Cortex of kidney (tissue), 1 donor: ENCODE results near the gene MYOF.
"Not testable (repeated sequence)": the region's sequence is repeated elsewhere in the genome, so short reads cannot be mapped to it uniquely, and the experiment has no call there.

Experiments used
- DNase-seq: peaks from one replicate; lab custom pipeline; 2025; lab: John Stamatoyannopoulos, UW

The MYOF gene

DNA sequence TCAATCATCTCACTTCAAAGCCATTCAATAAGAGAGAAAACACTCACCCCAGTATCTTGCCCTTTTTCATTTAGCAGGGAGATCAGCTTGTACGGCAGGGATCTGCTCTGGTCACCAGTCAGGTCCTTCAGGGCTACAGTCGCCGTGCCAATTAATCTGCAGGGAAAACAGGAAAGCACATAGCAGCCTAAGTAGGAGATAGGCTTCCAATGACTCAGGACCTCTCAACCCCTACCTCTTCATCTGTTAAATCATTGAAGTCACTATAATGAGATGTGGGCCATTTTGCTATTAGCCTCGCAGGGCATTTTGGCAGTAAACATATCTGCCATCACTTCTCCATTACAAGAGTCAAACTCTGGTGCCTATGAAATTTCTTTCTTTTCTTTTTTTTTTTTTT, 50.8 kb downstream of the MYOF start:
- no peak for DNase-seq

DNA sequence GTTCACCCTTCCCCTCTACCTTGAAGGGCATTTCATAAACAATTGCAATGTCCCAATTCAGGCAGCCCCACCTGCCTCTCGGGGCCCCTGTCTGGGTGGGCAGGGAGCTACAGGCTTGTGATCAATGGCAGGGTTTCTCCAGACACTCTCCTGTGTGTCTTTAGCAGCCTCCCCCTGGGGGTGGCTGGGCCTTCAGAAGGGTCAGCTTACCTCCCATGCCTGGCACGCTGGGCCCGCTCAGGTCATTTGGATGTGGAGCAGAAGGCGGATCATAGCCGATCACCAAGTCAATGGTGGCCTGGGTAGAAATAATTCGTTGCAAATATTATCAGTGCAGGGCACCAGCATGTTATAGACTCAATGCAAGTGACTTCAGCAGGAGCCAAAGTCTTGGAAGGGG, 56.3 kb downstream of the MYOF start:
- DNase-seq, result no peak

DNA sequence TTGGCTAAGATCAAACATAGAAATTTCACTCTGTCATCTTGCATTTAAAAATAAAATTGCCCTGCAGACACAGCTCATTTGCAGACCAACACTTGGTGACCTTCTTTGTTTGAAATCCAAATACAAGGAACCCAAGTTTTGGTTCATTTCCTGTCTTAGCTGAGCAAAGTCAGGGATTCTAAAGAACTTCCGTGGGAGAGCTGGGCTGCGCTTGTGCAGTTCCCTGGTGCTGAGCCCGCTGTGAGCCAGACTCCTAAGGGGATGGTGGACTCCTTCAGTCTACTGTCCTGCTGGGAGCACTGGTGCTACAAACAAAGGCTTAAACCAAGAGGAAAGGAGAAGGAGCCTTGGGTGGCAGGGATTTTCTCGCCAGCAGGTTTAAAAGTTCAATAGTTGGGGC, 60.0 kb downstream of the MYOF start:
- DNase-seq, result no peak

DNA sequence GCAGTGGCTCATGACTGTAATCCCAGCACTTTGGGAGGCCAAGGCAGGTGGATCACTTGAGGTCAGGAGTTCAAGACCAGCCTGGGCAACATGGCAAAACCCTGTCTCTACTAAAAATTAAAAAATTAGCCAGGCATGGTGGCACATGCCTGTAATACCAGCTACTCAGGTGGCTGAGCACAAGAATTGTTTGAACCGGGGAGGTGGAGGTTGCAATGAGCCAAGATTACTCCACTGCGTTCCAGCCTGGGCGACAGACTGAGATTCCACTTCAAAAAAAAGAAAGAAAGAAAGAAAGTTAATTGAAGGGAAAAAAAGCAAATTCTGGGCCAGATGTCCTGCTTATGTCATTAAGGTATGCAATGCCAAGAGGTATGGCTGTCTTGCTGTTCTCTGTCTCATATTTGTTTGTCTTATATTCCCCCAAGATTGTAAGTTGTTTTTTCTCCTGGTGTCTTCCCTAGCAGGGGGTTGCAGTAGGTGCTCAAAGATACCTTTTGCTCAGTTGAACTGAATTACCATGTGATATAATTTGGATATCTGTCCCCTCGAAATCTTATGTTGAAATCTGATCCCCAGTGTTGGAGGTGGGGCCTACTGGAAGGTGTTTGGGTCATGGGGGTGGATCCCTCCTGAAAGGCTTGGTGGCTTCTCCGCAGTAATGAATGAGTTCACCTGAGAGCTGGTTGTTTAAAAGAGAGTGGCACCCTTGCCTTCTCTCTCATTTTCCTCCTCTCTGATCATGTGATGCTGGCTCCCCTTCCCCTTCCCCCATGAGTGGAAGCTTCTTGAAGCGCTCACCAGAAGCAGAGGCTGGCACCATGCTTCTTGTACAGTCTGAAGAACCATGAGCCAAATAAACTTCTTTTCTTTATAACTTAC, 60.9 kb downstream of the MYOF start:
- DNase-seq, result no peak

DNA sequence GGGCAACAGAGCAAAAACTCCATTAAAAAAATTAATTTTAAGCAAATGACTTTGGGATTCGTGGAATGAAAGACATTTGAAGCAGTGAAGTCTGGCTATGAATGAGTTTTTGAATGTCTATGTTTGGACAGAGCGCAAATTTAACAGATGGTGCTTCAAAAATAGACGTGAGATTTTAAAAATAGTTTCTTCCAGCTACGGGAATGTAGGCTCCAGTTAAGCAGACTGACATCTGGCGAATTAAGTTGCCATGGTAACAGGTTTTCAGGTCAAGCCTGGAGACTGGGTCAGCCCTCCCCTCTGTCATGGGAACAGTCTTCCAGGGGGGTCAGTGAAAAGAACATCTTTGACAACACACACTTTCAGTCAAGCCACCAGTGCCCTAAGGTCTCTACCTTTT, 62.0 kb downstream of the MYOF start:
- DNase-seq, result no peak

DNA sequence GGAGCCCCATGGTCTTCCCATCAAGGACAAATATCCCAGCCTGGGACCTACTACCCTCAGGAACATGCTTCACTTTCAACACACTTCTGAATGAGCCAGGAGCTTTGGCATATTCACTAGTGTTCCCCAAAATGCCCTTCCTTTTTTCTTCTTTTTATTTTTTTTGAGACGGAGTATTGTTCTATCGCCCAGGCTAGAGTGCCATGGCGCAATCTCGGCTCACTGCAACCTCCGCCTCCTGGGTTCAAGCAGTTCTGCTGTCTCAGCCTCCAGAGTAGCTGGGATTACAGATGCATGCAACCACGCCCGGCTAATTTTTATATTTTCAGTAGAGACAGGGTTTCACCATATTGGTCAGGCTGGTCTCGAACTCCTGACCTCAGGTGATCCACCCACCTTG, 63.1 kb downstream of the MYOF start:
- not testable (repeated sequence) for DNase-seq

DNA sequence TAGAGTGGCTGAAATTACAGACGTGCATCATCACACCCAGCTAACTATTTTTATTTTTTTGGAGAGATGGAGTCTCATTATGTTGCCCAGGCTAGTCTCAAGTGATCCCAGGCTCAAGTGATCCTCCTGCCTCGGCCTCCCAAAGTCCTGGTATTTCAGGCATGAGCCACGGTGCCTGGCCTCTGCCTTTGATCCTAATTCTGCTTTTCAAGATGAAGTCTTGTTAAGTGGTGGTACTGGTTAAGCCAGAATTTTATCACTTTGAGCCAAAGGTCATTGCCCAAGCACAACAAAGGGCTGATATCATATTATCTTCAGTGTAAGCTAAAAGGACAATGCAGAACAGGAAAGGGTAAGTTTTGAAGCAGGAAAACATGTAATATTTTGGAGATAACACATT, 64.2 kb downstream of the MYOF start:
- no peak for DNase-seq

DNA sequence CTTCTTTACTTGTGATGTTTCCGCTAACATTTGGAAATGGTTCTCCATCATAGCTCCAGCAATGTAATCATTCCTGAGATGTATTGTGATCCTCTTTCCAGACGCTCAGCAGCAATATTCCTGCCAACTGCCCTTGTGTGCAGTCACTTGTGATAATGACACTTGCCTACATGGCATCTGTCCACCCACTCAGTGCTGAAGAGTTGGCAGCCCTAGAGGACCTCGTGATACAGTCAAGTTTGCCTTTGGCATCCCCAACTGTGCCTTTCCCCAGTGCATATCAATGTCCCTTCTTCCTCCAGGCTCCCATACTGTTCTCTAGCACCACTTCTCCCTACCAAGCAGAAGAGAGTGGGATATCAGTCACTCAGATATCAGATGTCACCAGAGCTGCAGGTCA, 64.9 kb downstream of the MYOF start:
- no peak for DNase-seq

DNA sequence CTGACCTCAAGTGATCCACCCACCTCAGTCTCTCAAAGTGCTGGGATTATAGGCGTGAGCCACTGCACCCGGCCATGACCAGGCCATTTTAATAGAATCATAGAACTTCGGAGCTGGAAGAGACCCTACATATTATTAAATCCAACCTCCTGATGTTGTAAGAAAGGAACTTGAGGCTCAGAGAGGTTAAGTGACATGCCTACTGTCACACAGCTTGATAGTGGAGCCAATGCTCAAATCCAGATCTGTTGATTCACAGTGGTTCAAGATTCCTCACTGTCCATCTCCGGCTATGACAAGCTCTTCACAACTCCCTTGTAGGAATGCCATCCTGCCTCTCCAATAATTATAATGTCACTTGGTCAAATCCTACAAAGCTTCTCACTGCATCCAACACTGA, 65.3 kb downstream of the MYOF start:
- no peak for DNase-seq

DNA sequence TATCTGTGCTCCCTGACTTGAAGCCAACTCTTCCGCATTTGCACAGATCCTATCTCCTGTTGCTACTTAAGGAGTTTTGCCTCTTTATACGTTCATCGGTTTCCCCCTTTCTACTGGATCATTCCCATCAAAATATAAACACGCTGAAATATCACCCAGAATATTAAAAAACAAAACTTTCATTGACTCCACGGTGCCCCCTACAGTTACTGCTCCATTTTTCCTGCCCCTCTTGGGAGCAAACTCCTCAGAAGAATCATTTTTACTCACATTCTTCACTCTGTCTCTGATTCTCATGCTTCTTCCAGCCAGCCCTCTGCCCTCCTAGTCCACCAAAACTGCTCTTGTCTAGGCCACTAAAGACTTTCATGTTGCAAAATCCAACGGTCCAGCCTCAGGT, 66.4 kb downstream of the MYOF start:
- DNase-seq, result no peak

DNA sequence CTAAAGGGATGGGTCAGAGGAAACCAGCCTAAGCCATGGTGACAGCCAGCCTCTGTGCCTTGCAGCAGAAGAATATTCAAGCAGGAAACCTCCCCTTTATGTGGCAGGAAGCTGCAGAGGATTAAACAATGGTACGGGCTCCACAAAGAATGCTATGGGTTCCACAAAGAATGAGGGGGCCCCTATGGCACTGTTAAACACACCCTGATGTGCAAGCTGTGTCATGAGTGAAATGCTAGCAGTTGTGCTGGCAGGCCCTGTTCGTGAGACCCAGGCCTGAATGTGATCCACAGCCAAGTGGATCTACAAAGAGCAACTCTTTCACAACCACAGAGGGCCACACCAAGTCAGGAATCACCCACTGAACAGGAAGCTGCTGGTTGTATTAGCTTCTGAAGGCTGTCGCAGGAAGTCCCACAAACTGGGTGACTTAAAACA, 68.9 kb downstream of the MYOF start:
- DNase-seq, result no peak

DNA sequence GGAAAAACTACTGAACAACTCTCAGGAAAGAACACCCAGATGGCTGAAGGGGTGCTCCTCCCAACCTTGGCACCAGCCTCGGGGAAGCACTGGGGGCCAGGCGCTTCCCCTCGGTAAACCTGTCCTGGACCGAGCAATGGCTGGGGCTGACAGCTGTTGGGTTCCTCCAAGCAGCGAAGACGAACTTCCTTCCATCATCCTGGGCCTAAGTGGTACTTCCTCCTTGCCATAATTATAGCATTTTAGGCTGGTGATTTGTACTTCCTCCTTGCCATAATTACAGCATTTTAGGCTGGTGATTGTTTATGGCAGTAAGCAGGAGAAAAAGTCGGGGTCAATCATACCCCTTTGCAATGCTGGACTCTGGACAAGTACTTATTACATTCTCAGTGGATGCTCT, 69.3 kb downstream of the MYOF start:
- no peak for DNase-seq

DNA sequence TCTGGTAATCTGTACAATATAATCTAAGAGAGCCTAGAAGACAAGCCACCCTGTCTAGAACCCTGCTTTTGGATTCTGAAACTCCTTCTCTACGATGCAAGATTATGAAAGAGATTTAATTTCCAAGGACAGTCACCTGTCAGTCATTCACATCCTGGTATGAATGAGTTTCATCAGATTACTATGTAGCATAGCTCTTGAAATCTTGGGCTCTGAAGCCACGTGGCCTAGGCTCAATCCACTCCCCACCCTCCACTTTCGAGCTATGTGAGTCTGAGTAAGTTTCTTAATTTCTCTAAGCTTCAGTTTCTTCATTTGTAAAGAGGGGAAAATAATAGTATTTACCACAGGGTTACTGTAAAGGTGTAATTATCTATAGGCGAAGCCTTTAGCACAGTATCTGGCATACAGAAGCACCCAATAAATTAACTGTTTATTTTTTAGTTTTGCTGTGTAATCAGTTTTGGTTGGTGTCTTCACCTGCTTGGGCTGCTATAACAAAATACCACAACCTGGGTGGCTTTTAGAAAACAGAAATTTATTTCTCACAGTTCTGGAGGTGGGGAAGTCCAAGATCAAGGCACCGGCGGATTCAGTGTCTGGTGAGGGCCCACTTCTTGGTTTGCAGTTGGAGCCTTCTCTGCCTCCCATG, 71.3 kb downstream of the MYOF start:
- DNase-seq, result no peak

DNA sequence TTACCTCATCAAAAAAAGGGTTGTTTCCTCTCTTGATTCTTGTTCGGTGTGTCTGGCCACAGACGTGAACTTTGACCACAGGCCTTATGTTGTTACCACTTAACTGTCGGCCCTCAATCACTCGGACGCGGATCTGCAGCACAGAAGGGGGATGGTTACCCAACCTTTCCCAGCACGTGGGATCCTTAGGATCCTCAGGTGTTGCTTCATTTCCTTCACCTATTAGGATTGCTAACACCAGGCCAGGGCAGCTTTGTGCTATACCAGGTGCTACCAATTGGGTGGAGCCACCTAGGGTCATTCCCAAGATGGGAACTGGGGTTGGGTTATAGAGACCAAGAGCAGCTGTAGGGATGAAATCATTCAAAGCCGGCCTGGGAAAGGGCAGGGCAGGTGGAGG, 73.4 kb downstream of the MYOF start:
- no peak for DNase-seq

DNA sequence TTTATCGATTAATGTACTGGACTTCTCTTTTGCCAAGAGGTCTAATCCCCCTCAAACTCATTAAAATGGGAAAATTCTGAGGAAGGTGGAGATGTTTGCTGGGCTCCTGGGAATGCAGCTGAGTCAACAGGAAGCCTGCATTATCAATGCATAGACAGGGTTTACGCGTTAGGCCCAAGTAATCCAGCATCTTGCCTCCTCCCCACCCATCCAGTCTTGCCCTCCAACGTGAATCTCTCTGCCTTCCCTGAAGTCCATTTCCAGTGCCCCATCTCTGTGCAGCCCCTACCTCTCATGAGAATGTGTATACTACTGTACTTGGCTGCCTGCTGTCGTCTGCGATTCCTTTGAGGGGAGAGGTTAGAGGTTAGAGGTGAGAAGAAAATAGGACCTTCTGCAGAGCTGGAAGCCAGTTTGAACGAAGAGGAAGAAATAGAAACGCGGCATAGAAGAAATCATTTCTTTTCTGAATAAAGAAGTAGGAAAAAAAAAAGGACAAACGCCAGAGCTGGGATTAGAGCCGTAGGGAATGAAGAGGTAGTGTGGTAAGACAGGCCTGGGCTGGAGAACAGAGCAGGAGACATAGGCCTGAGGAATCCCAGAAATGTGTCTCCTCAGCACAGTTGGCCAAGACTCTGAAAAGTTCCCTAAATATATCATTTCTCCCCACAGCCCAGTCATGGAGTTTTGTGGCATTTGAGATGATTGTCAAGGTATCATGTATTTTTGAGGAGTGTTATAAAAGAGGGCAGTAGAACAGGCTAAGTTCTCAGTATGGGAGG, 75.6 kb downstream of the MYOF start:
- DNase-seq, result no peak

DNA sequence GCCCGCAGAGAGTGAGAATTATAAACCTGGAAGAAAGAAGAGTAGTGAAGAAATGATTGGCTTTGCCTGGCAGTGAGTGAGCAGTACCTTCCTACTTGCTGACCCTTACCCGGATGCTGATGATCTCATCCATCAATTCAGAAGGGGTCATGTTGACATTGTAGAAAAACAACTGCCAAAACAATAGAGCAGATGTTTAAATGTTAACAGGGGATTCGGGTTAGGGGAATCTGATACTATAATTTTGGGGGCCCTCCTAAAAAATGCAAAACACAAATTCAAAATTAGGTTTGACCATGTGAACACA, 78.1 kb downstream of the MYOF start:
- DNase-seq, result no peak

DNA sequence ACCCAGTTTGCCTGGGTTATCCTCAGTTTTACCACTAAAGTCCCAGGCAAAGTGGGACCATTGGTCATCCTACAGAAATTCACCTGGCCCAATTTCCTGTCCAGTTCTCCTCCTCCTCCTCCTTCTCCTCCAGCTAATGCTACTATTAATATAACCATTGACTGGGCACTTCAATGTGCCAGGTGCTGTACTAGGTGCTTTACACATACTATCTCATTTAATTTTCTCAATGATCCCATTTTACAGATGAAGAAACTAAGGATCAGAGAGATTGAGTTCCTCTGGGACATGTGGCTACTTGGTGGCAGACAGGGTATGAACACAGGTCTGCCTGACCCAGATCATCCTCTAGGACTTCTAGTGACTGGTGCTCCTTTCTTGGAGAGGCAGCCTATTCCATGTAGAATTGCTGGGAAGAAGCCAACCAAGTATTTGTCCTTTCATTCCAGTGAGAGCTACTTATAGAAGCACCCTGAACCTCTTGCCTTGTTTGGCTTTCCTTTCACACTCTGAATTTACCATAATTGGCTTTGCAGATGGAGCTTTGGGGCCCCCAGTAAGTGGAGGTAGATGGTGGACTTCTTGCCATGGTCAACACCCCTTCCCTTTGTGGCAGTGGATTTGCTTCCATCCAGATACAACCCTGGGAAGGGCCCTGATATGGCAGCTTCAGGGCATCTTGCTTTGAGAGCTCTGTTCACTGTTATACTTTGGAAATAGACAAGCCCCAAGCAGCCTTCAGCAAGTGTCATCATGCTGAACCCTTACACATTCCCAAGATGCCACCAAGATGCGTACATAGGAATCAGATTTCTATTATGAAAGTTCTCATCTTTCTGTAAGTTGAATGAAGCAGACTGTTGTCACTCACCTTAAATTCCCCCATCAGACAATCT, 78.7 kb downstream of the MYOF start:
- no peak for DNase-seq

DNA sequence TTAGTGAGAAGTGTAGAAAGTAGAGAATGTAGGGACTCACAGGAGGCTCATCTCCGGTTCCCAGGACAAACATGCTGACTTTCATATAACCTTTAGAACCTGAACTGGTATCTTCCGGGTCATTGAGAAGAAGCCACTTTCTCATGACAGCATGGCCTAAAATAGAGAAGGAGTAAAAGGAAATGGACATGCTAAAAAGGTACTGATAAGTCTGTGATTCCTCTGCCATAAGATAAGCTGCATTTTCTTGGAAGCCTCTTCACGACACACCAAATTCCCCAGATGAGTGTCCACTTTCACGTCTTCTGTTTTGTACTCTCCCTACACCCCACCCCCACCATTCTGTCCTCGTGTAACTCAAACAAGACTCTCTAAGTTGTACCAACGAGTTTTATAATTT, 79.9 kb downstream of the MYOF start:
- DNase-seq, result no peak

DNA sequence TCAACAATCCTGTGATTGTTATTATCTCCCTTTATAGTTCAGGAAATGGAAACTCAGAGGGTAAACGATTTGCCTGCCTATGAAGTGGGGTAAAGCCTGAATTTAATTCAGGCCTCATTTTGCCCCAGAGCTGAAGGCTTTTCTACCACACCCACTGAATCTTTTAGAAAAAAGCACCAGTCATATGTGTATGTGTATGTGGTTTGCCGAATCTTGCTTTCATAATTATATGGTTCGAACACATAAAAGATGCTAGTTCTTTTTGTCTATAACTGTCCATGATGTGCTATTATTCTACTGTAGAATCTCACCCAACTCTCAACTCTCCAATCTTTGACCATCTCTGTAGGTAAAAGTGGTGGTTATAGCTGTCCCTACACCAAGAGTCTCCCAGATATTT, 83.6 kb downstream of the MYOF start:
- no peak for DNase-seq

DNA sequence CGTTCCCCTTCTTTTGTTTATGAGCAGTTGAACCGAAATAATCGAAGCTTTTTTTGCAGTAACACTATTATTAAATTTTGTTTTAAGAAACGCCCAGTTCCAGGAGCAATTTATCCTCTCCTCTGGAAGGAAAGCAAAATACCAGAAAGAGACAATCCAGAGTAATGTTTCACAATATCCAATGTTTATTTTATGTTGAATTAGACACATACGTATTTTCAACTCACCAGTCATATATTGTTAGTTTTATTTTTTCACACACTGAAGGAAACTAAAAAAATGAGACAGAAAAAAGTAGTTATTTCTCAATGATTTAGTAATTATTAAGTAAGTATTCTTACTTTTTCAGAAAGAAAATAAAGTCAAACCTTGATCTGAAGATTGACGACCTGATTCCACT, 85.1 kb downstream of the MYOF start:
- no peak for DNase-seq

DNA sequence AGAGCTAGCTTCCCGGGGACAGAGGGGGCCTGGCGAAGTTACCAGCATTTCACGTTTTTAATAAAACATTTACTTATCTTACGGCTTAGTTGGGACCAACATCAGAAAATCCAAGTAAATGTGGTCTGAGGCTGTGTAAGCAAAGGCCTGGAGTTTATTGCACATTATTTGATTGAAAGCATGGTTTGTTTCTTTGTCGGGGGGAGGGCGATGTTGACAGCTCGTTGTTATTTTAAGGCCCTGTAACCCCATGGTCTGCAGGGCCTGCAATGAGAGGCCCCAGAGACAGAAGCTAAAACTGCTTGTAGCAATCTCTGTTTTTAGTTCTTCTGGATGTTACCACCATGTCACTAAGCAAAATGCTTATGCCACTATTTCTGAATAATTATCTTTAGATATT, 88.9 kb downstream of the MYOF start:
- no peak for DNase-seq

DNA sequence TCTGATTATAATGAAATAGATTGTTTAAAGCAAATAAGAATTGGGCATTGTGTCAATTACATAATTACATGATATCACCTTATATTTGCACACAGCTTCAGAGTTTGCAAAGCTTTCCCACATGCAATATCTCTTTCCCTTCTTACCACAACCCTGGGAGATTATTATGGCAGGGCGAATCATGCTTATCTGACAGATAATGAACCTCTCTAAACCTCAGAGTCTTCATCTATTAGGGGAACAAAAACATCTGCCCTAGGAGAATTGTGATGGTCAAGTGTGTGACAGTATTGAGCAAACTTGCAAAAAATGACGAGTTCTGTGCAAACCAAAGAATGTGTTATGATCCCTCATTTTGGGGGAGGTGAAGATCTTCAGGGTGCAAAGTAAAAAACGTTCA, 90.0 kb downstream of the MYOF start:
- DNase-seq, result no peak
